Measurements from ENCODE around the gene FHIT. TPM values are rescaled to one million over a fixed set of nuclear protein-coding genes. Genes with fewer than 3 reads are reported as not detected.

The FHIT gene
- total and polyA plus RNA-seq, 4 donors: 2.1 to 14.7 (median 6.6) TPM

DNA sequence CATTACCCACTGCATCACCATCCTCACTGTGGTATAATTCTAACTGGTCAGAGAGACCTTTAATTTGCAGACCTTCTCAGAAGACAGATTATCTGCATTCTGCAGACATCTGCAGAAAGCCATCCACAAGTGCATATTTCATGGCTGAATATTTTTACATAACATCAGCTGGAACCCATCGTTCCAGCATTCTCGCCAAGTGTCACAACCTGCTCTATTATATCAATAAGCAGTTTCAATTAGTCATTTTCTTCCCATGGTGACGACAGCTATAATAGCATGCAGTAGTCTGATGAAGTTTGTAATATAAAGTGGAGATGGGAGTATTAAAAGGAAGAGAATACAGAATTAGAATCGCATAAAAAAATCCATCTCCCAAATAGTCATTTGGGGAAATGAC lies 334.7 kb downstream of the FHIT start:
- 88% methylated on average over 4 of the region's 4 CpGs for WGBS
- TF ChIP-seq HNF4A (conservative IDR thresholded peaks at IDR 0.05) (no peak), HNF4G (IDR thresholded peaks at IDR 0.05) (no peak), TAF1 (conservative IDR thresholded peaks at IDR 0.05) (no peak), RXRA (IDR thresholded peaks at IDR 0.05) (no peak), YY1 (IDR thresholded peaks at IDR 0.05) (no peak), JUND (IDR thresholded peaks at IDR 0.05) (no peak), ATF3 (IDR thresholded peaks at IDR 0.05) (no peak), RAD21 (IDR thresholded peaks at IDR 0.05) (no peak), NR2F2 (IDR thresholded peaks at IDR 0.05) (no peak), CTCF (IDR thresholded peaks at IDR 0.05; ENCODE audit: low read depth, low read length, missing input control) (no peak), EGR1 (IDR thresholded peaks at IDR 0.05; ENCODE audit: low read depth in 2 of 2) (no peak), GABPA (IDR thresholded peaks at IDR 0.05 in 1 of 2, conservative IDR thresholded peaks at IDR 0.05 in 1 of 2) (no peak), FOXA1 (IDR thresholded peaks at IDR 0.05) (no peak), SP1 (IDR thresholded peaks at IDR 0.05) (no peak), FOXA2 (IDR thresholded peaks at IDR 0.05) (no peak), ZBTB33 (IDR thresholded peaks at IDR 0.05) (no peak)
- TF ChIP-seq, protein P1, sequence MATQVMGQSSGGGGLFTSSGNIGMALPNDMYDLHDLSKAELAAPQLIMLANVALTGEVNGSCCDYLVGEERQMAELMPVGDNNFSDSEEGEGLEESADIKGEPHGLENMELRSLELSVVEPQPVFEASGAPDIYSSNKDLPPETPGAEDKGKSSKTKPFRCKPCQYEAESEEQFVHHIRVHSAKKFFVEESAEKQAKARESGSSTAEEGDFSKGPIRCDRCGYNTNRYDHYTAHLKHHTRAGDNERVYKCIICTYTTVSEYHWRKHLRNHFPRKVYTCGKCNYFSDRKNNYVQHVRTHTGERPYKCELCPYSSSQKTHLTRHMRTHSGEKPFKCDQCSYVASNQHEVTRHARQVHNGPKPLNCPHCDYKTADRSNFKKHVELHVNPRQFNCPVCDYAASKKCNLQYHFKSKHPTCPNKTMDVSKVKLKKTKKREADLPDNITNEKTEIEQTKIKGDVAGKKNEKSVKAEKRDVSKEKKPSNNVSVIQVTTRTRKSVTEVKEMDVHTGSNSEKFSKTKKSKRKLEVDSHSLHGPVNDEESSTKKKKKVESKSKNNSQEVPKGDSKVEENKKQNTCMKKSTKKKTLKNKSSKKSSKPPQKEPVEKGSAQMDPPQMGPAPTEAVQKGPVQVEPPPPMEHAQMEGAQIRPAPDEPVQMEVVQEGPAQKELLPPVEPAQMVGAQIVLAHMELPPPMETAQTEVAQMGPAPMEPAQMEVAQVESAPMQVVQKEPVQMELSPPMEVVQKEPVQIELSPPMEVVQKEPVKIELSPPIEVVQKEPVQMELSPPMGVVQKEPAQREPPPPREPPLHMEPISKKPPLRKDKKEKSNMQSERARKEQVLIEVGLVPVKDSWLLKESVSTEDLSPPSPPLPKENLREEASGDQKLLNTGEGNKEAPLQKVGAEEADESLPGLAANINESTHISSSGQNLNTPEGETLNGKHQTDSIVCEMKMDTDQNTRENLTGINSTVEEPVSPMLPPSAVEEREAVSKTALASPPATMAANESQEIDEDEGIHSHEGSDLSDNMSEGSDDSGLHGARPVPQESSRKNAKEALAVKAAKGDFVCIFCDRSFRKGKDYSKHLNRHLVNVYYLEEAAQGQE (IDR thresholded peaks at IDR 0.05): no peak
- TF ChIP-seq, protein P2, sequence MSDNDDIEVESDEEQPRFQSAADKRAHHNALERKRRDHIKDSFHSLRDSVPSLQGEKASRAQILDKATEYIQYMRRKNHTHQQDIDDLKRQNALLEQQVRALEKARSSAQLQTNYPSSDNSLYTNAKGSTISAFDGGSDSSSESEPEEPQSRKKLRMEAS (IDR thresholded peaks at IDR 0.05): no peak
- H3K9ac ChIP-seq (ENCODE audit: low read depth in 1 of 2, low read length in 2 of 2): no peak overlapping the region
- no peaks in the 10 kb centered on the region for H3K4me1 ChIP-seq (ENCODE audit: control insufficient read depth in 4 of 4, insufficient read depth in 4 of 4, low read length in 3 of 4)
- no peaks in the 10 kb centered on the region for H3K36me3 ChIP-seq (ENCODE audit: control insufficient read depth in 4 of 4, insufficient read depth in 3 of 4, low read depth in 1 of 4, low read length in 3 of 4)
- no peak overlapping the region for H3K27ac ChIP-seq (ENCODE audit: low read depth in 1 of 2, low read length in 2 of 2)
- H3K4me3 ChIP-seq (ENCODE audit: low read depth in 1 of 3, low read length in 3 of 3): no peak overlapping the region
- H3K27me3 ChIP-seq (ENCODE audit: control insufficient read depth in 4 of 4, insufficient read depth in 4 of 4, low read length in 3 of 4): no peaks in the 10 kb centered on the region
- H3K9me3 ChIP-seq (ENCODE audit: control insufficient read depth in 4 of 4, low read length in 3 of 4): no peaks in the 10 kb centered on the region
- DNase-seq (ENCODE audit: low spot score): no peak

All from liver (tissue), 9 donors.